GM21786 (cell line): ENCODE measurements around the gene FBXO41.

Experiments used
- ATAC-seq: cut with Tn5 transposase; IDR thresholded peaks from one replicate; pipeline ENCODE4 v1.9.1; 2021; ENCODE audit not compliant: unreplicated experiment

Gene FBXO41

GRCh38 chr2:73217826-73218225 lies 66.5 kb downstream of the FBXO41 start:
- ATAC-seq, result no peak

GRCh38 chr2:73217160-73217559 lies 67.1 kb downstream of the FBXO41 start:
- no peak for ATAC-seq

- ATAC-seq, result no peak
Measured at GRCh38 chr2:73215254-73215653, 69.0 kb downstream of the FBXO41 start.

- peak; percentile 92 for ATAC-seq
Measured at GRCh38 chr2:73214120-73215035, 69.9 kb downstream of the FBXO41 start, which contains the start of gene SMYD5. Gene SMYD5 (plus strand): TSS chr2:73214245. CDS start chr2:73214267, 22 bp downstream.

- ATAC-seq, result peak; percentile 70
Measured at GRCh38 chr2:73212448-73213176, 71.7 kb downstream of the FBXO41 start.

- no peak for ATAC-seq
Measured at GRCh38 chr2:73212098-73212447, 72.2 kb downstream of the FBXO41 start.

- no peak for ATAC-seq
Measured at GRCh38 chr2:73210696-73211095, 73.6 kb downstream of the FBXO41 start.

- no peak for ATAC-seq
Measured at GRCh38 chr2:73210019-73210418, 74.3 kb downstream of the FBXO41 start.

GRCh38 chr2:73208258-73208657 lies 76.0 kb downstream of the FBXO41 start:
- ATAC-seq, result no peak

GRCh38 chr2:73205611-73206010 lies 78.7 kb downstream of the FBXO41 start:
- ATAC-seq, result no peak
